ENCODE results near the gene PPP5C. TPM values are rescaled to one million over a fixed set of nuclear protein-coding genes. Genes with fewer than 3 reads are reported as not detected.

PPP5C gene
- total and polyA plus RNA-seq, 2 of the 13 experiments (the other 11 are each of a cell fraction or from before 2014, with no cell fraction given), result 41.6 to 67.9 TPM

DNA sequence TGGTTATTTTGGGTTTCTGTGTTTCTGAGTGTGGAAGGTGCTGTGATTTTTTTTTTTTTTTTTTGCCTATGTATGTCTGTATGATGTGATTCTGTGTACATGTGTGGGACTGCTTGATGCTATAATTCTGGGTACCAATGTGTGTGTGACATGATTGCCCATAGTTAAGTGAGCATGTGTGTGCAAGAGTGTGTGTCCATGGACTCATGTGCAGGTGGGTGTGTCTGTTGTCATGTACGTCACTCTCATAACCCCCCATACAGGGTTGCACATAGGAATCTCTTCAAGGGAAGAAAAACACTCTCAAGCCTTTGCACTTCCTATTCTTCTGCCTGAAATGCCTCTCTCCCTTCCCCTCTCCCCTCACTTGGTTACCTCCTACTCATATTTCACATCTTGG is 2.5 kb upstream of the PPP5C start (continued):
- no peak for TF ChIP-seq SIX4 (CRISPR knock-in tag; IDR thresholded peaks at IDR 0.05)

DNA sequence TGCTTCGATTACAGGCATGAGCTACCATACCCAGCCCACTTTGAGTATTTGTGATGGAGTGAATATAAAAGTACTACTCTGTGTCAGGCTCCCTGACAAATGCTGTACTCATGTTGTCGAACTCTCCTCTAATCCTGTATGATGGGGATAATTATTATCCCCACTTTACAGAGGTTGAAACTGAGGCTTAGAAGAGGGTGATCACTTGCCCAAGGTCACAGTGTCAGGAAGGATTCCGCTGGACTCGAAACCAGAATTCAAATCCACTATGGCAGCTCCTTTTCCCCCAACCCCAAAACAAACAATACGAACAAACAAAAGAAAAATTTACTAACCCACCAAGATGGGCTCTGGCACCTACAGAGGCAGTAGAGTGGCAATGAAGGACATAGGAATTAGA is 1.7 kb upstream of the PPP5C start:
- POLR2A ChIA-PET, result no interaction called here
- CTCF ChIA-PET (ENCODE audit: low intra/inter-chr PET ratio, low total read pairs), result no interaction called here
- no TSS peak for BruUV-seq (replicated peaks)
- no peak overlapping the region for H2AFZ ChIP-seq (ENCODE audit: low read length)
- in situ Hi-C loops (cut with HindIII; ENCODE audit: extremely low pct_ligation_motif_present, low pct_unique_long_range_greater_than_20kb), result no loop called here
- DNase-seq (ENCODE audit: low spot score), result no peak
- FAIRE-seq, result no peak
- no peaks in the 10 kb centered on the region; a peak in 1 of 5 replicates for H3K36me3 ChIP-seq (replicated peaks in 1 of 2; ENCODE audit: control insufficient read depth in 1 of 2, insufficient read depth in 2 of 2, low read length in 2 of 2)
- H3K79me2 ChIP-seq (ENCODE audit: insufficient read depth, low read length), result peaks cover 25% of the 10 kb centered on the region
- peaks cover 50% of the 10 kb centered on the region for H3K4me1 ChIP-seq (ENCODE audit: insufficient read depth, low read length)
- H3K4me3 ChIP-seq (replicated peaks in 1 of 3; ENCODE audit: insufficient read depth in 1 of 3, low read depth in 2 of 3, low read length in 3 of 3), result no peak overlapping the region
- no peaks in the 10 kb centered on the region; a peak in 1 of 5 replicates for H3K27me3 ChIP-seq (ENCODE audit: control insufficient read depth in 1 of 2, insufficient read depth in 2 of 2, low read length in 2 of 2)
- ATAC-seq, result no peak
- no peaks in the 10 kb centered on the region for H3K9me3 ChIP-seq (ENCODE audit: low read length)
- intact Hi-C loops (cut with micrococcal nuclease; ENCODE audit: unreplicated experiment), result loop anchor here (5.0 kb wide), 1 partner anchor 63 kb away; no protein-coding TSS in a partner anchor
- TF ChIP-seq ARHGAP35 (CRISPR knock-in tag; IDR thresholded peaks at IDR 0.05; ENCODE audit: borderline replicate concordance), result no peak
- peak; percentile 86 for TF ChIP-seq ZNF629 (CRISPR knock-in tag; conservative IDR thresholded peaks at IDR 0.05)
- TF ChIP-seq XRCC5 (optimal IDR thresholded peaks at IDR 0.05; ENCODE audit: low read length), result no peak
- no peak overlapping the region for H3K4me2 ChIP-seq (ENCODE audit: low read depth, low read length)
- H3K9ac ChIP-seq (ENCODE audit: insufficient read depth, low read depth, low read length), result no peak overlapping the region
- WGBS (ENCODE audit: low lambda C conversion rate), result 56% methylated on average over 5 of the region's 5 CpGs
- no peaks in the 10 kb centered on the region for H4K20me1 ChIP-seq (ENCODE audit: insufficient read depth, low read length)
- no peak overlapping the region for H3K27ac ChIP-seq (ENCODE audit: extremely low read length, insufficient read depth, low read length)

DNA sequence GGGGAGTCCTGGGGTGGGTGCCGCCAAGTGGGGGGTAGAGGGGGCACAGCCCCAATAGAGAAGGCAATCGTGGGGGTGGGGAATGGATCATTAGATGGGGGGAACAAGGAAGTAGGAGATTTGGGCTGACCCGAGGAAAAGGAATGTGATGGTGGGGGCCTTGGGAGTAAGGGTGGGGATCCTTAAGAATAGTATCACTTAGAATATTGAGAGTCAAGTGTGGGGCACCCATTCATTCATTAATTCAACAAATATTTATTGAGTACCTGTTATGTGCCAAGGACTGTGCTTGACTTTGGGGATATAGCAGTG is 641 bp downstream of the PPP5C start:
- in situ Hi-C loops (cut with HindIII; ENCODE audit: extremely low pct_ligation_motif_present, low pct_unique_long_range_greater_than_20kb), result no loop called here
- H3K79me2 ChIP-seq (ENCODE audit: insufficient read depth, low read length), result peaks cover 38% of the 10 kb centered on the region
- TF ChIP-seq, protein P1, sequence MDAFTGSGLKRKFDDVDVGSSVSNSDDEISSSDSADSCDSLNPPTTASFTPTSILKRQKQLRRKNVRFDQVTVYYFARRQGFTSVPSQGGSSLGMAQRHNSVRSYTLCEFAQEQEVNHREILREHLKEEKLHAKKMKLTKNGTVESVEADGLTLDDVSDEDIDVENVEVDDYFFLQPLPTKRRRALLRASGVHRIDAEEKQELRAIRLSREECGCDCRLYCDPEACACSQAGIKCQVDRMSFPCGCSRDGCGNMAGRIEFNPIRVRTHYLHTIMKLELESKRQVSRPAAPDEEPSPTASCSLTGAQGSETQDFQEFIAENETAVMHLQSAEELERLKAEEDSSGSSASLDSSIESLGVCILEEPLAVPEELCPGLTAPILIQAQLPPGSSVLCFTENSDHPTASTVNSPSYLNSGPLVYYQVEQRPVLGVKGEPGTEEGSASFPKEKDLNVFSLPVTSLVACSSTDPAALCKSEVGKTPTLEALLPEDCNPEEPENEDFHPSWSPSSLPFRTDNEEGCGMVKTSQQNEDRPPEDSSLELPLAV (CRISPR knock-in tag; conservative IDR thresholded peaks at IDR 0.05; ENCODE audit: low read depth), result no peak
- no peak for TF ChIP-seq ZNF496 (CRISPR knock-in tag; IDR thresholded peaks at IDR 0.05; ENCODE audit: insufficient replicate concordance)
- TF ChIP-seq, protein P2, sequence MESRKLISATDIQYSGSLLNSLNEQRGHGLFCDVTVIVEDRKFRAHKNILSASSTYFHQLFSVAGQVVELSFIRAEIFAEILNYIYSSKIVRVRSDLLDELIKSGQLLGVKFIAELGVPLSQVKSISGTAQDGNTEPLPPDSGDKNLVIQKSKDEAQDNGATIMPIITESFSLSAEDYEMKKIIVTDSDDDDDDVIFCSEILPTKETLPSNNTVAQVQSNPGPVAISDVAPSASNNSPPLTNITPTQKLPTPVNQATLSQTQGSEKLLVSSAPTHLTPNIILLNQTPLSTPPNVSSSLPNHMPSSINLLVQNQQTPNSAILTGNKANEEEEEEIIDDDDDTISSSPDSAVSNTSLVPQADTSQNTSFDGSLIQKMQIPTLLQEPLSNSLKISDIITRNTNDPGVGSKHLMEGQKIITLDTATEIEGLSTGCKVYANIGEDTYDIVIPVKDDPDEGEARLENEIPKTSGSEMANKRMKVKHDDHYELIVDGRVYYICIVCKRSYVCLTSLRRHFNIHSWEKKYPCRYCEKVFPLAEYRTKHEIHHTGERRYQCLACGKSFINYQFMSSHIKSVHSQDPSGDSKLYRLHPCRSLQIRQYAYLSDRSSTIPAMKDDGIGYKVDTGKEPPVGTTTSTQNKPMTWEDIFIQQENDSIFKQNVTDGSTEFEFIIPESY (CRISPR knock-in tag; IDR thresholded peaks at IDR 0.05), result no peak
- TF ChIP-seq, protein P3, sequence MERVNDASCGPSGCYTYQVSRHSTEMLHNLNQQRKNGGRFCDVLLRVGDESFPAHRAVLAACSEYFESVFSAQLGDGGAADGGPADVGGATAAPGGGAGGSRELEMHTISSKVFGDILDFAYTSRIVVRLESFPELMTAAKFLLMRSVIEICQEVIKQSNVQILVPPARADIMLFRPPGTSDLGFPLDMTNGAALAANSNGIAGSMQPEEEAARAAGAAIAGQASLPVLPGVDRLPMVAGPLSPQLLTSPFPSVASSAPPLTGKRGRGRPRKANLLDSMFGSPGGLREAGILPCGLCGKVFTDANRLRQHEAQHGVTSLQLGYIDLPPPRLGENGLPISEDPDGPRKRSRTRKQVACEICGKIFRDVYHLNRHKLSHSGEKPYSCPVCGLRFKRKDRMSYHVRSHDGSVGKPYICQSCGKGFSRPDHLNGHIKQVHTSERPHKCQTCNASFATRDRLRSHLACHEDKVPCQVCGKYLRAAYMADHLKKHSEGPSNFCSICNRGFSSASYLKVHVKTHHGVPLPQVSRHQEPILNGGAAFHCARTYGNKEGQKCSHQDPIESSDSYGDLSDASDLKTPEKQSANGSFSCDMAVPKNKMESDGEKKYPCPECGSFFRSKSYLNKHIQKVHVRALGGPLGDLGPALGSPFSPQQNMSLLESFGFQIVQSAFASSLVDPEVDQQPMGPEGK (CRISPR knock-in tag; IDR thresholded peaks at IDR 0.05), result no peak
- no peak for TF ChIP-seq ZNF839 (CRISPR knock-in tag; IDR thresholded peaks at IDR 0.05; ENCODE audit: borderline replicate concordance)
- TF ChIP-seq ZNF549 (CRISPR knock-in tag; IDR thresholded peaks at IDR 0.05), result no peak
- TF ChIP-seq CHD4 (IDR thresholded peaks at IDR 0.05; ENCODE audit: borderline replicate concordance, low read length), result 0 out of 2 replicates have a peak, but pooled peaks have one; percentile 30

More for the DNA sequence above, 641 bp downstream of the PPP5C start:
- no peak overlapping the region for H3K27ac ChIP-seq (ENCODE audit: extremely low read length, insufficient read depth, low read length)
- peak overlapping the region; percentile 72; the same call in 1 of the 2 replicates for H3K9ac ChIP-seq (ENCODE audit: insufficient read depth, low read depth, low read length)
- H3K36me3 ChIP-seq (replicated peaks in 1 of 2; ENCODE audit: control insufficient read depth in 1 of 2, insufficient read depth in 2 of 2, low read length in 2 of 2), result peaks cover 2 to 5% of the 10 kb centered on the region in 2 experiments; a peak in 2 of 5 replicates
- no peaks in the 10 kb centered on the region for H4K20me1 ChIP-seq (ENCODE audit: insufficient read depth, low read length)
- ATAC-seq (no peak), DNase-seq (ENCODE audit: low spot score) (no peak), FAIRE-seq (no peak)
- 2% methylated on average over 3 of the region's 3 CpGs for WGBS (ENCODE audit: low lambda C conversion rate)
- no peaks in the 10 kb centered on the region; a peak in 1 of 5 replicates for H3K27me3 ChIP-seq (ENCODE audit: control insufficient read depth in 1 of 2, insufficient read depth in 2 of 2, low read length in 2 of 2)
- no peak overlapping the region for H2AFZ ChIP-seq (ENCODE audit: low read length)
- H3K4me1 ChIP-seq (ENCODE audit: insufficient read depth, low read length), result peaks cover 71% of the 10 kb centered on the region
- peak overlapping the region; percentile 95 for H3K4me2 ChIP-seq (ENCODE audit: low read depth, low read length)
- no peaks in the 10 kb centered on the region for H3K9me3 ChIP-seq (ENCODE audit: low read length)
- ChIA-PET CTCF (ENCODE audit: low intra/inter-chr PET ratio, low total read pairs) (interaction anchor here (1.0 to 1.3 kb wide), 2 partner anchors 65 to 67 kb away, joined by 4 read pairs; no protein-coding TSS in a partner anchor), POLR2A (interaction anchor here (0.7 to 1.0 kb wide), 2 partner anchors 8 to 49 kb away, joined by 5 to 8 read pairs; no protein-coding TSS in a partner anchor)
- no TSS peak for BruUV-seq (replicated peaks)
- H3K4me3 ChIP-seq (replicated peaks in 1 of 3; ENCODE audit: insufficient read depth in 1 of 3, low read depth in 2 of 3, low read length in 3 of 3), result peak overlapping the region; percentile 92 to 95 (median 94)
- intact Hi-C loops (cut with micrococcal nuclease; ENCODE audit: unreplicated experiment), result loop anchor here (5.0 kb wide), 1 partner anchor 65 kb away; no protein-coding TSS in a partner anchor
